GM21515 (cell line): ENCODE measurements around the gene KATNA1.

Source experiments
- ATAC-seq: cut with Tn5 transposase; IDR thresholded peaks from one replicate; pipeline ENCODE4 v1.9.1; 2021; ENCODE audit not compliant: unreplicated experiment

Gene KATNA1

DNA sequence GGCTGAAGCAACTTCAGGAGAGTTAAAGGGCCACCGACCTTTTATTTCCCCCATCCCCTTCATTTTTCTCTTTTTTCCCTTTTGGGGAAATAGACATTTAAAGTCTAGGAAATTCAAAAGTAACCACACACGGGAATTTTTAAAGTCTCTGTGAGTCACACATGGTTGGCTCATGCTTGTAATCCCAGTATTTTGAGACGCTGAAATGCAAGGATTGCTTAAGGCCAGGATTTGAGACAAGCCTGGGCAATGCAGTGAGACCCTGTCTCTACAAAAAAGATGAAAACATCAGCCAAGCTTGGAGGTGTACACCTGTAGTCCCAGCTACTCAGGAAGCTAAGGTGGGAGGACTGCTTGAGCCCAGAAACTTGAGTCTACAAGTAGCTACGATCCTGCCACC, 34.2 kb downstream of the KATNA1 start:
- ATAC-seq: no peak

DNA sequence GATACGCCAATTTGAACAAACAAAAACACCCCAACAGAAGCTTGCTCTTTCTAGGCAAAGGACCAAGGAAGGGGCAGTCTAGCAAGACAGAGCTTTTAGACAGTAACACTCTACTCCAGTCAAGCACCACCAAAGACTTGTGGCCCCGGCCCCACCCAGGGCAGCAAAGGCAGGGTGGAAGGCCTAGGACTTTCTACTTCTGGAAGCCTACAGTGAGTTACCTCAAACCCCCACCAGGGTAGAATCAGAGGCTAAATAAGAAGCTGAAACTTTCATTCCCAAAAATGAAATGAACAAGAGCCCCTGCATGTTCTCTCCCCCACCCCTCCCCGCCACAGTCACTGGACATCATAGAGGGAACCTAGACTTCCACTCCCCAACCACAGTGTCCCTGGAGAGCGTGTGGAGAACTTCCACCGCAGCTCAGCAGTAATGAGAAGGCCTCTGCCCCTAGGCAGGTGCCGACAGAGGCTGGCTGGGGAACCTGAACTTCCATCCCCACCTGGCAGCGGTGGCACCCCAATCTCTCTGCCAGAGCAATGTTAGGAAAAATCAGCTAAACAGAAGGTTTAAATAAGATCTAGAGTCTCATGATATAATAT, 40.0 kb downstream of the KATNA1 start:
- ATAC-seq: no peak

DNA sequence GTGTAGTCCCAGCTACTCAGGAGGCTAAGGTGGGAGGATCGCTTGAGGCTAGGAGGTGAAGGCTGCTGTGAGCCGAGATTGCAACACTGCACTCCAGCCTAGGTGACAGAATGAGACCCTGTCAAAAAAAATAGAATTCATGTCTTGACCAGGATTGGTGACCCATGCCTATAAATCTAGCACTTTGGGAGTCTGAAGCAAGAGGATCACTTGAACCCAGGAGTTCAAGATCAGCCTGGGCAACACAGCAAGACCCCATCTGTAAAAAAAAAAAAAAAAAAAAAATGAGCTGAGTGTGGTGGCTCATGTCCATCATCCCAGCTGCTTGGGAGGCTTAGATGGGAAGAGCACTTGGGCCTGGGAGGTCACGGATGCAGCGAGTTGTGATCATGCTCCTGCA, 48.0 kb downstream of the KATNA1 start:
- ATAC-seq: no peak

DNA sequence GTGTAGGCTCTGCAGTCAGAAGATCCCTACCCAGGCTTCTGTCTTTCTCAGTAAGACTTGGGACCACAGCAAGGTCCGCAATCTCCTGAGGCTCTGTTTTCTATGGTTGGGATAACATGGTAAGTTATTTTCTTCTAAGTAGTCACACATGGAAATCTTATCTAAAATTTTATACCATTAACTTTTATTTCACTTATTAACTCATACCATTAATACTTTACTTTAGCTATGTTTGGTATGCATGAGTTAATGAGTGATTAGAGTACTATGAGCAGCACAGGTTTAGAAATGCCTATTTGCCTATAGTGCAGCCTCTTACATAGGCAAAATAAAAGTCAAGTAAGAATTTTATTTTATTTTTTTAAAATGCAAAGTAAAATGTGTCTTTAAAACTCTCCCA, 55.1 kb downstream of the KATNA1 start:
- no peak for ATAC-seq

DNA sequence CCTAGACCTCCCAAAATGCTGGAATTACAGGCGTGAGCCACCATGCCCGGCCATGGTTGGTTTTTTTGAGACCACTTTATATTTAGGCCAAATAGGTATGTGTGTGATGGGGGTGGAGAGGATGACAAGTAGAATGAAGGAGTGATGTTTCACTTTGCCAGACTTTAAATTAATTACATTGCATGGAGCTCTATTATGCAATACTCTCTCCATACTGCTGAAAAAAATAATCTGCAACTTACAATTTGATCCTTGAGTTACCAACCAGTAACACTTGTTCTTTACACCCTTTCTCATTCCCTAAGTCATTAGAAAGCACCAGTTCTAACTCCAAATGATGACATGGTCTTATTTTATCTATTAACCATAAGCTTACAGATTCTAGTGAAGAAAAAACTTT, 55.5 kb downstream of the KATNA1 start:
- no peak for ATAC-seq

DNA sequence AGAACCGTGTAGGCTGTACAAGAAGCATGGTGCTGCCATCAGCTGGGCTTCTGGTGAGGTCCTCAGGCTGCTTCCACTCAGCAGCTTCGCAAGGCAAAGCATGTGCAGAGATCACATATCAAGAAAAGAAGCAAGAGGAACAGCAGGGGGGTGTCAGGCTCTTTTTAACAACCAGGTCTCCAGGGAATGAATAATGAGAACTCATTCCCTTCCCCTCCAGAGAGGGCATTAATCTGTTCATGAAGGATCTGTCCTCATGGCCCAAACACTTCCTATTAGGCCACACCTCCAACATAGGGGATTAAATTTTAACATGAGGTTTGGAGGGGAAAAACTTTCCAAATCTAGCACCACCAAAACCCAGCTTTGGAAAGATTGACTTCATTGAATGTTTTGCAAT, 62.4 kb downstream of the KATNA1 start:
- ATAC-seq: no peak

DNA sequence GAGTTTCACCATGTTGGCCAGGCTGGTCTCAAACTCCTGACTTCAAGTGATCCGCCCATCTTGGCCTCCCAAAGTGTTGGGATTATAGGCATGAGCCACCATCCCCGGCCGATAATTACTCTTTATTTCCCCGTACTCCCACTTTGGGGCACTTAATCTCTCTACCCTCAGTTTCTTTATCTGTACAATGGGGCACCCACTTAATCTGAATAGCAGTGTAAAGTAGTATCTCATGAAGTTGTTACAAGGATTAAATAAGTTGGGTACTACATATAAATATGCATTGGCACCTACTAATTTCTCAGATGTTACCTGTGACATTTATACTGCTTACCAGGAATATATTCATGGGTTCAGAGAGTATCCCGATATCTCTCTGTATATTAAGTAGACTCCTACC, 67.2 kb downstream of the KATNA1 start:
- no peak for ATAC-seq

DNA sequence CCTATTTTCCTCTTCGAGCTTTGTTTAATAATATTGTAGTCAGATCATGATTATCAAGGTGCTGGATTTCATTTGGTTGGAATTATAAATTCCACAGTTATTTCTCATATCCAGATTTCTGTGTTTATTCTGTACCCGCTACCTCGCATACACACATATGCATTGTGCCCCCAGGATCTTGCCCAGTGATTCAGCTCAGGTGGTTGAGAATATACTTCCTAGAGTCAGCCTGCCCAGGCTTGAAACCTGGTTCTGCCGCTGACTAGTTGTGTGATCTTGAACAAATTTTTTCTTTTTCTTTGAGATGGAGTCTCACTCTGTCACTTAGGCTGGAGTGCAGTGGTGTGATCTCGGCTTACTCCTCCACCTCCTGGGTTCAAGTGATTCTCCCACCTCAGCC, 67.6 kb downstream of the KATNA1 start:
- ATAC-seq: no peak

DNA sequence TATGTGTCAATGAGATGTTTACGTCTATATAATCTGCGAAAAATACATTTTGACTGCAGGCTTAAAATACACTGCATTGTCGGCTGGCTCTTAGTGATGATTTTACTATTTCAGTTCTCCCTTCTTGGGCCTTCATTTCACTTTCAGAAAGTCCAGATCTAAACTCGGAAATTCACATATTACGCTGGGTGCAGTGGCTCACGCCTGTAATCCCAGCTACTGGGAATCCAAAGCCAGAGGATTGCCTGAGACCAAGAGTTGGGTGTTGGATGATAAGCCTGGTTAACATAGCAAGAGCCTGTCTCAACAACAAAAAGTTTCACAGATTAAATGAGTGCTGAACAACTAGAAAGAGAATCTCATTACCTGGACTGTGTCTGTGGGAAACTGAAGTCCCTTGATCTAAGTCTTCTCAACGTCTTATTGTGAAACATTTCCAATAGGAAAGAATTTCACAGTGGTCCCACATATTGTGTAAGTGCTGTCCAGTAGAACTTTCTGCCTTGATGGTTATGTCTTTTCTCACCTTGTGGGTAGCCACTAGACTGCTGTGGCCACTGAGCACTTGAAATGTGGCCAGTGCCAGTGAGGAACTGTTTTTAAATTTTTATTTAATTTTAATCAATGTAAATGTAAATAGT, 80.4 kb downstream of the KATNA1 start:
- ATAC-seq: no peak

DNA sequence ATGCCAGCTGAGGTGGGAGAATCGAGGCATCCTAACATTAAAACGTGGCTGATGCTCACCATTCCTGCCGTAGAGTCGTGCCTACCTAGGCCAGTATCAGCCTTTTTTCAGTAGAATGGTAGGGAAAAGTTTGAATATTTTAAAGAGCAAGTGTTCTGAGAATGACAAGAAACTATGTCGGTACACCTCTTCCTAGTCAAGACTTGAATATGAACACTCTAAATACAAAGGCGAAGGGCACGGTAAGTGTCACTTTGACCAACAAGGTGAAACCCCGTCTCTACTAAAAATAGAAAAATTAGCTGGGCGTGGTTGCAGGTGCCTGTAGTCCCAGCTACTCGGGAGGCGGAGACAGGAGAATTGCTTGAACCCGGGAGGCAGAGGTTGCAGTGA, 81.3 kb downstream of the KATNA1 start:
- ATAC-seq: no peak

DNA sequence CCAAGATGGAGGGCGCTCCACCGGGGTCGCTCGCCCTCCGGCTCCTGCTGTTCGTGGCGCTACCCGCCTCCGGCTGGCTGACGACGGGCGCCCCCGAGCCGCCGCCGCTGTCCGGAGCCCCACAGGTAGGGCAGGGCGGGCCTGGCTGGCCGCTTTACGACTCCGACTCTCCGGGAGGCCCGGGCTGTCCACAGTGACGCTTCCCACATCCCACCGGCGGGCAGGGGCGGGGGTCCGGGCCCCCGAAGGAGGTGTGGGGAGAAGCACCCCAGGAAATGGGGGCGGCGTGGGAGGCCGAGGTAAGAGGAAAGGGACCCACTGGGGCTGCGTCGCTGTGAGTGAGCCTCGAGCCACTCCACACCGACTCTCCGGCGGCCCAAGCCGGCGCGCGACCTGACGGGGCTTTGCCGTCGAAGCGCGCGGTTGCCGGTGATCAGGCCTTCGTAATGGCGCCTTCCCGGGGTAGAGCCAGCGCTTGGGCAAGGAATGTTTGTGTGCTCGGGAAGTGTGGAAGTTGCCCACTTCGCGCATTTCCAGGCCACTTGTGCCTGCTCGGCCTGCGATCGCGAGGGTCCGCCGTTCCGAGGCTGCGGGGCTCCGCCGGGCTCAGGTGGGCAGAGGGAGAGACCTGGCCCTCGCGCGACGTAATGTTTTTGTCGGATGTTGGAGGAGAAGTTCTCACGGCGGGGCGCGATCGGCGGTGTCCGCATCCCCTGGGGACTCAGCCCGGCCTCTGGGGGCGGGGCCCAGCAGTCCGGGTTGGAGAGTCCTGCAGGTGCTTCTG, 81.9 kb downstream of the KATNA1 start:
- ATAC-seq: peak; percentile 22

DNA sequence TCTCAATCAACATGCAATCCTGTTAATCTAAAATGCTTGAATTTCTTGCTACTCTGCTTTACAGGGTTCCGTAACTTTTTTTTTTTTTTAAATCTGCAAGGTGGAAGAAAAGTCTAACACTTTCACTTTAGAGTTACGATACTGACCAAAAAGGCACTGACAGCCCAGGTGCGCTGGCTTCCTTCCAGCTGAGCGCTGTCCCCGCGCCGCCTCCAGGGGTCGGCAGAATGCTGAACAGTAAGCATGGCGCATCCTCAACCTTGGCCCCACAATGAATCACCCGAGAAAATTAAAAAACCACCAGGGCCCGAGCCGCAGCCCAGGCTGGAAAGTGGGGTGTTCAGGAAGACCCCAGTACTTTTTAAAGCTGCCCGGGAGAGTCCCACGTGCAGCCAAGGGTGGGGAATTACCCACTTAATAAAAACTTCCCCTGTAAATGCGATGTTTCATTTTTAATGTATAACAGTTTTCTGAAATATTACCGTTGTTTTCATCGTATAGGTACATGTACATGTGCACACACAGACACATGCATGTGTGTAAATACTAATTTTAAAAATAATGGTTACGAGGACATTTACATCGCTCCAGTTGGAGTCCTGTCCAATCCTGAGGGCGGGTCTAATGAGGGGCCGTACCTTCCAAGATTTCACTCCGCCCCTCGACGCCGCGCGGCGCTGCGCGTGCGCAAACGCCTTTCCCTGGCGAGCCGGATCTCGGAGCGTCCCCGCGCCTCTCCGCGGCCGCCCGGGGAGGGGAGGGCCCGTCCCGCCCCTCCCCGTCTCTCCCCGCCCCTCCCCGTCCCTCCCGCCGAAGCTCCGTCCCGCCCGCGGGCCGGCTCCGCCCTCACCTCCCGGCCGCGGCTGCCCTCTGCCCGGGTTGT, 82.7 kb downstream of the KATNA1 start, which contains the start of gene GINM1:
Gene GINM1, plus strand, starts transcription at position 849 of the 883 bp plus-strand sequence. CDS start 40 bp downstream, outside the sequence.
- ATAC-seq: peak; percentile 79

DNA sequence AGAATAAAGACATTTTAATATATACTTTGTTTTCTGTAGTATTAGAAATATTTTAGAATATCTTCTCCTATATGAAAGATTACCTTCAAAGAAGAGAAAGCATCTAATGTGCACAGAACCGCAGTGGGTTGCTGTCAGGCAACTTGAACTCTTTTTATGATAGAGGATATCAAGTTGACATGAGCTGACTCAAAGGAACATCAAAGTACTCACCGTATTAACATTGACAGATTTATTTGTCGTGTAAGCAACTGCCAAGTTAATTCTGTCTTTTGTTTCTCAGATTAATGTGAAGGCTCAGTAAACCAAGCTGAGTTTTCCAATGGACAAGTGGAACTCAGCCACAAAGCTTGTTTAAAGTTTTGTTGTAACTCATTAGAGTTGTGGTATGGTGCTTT, 84.6 kb downstream of the KATNA1 start:
- ATAC-seq: no peak

DNA sequence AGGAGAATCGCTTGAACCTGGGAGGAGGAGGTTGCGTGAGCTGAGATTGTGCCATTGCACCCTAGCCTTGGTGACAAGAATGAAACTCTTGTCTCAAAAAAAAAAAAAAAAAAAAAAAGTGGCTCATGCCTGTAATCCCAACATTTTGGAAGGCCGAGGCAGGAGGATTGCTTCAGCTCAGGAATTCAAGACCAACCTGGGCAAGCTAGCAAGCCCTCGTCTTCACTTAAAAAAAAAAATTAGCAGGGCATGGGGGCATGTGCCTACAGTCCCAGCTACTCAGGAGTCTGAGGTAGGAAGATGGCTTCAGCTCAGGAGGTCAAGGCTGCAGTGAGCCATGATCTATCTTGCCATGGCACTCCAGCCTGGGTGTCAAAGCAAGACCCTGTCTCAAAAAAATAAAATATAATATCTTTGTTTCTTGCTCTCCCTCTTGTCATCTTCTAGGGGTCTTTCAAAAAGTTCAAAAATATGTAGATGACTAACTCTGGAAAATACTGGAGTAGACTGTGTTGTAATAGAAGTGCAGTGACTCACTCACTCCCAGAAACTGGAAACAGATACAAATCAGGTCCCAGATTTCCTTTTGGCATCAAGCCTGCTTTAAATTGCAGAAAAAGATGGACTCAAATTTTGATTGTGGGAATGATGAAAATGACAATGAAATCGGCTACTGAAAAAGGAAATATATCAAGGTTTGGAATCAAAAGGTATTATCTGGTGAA, 85.1 kb downstream of the KATNA1 start:
- no peak for ATAC-seq

DNA sequence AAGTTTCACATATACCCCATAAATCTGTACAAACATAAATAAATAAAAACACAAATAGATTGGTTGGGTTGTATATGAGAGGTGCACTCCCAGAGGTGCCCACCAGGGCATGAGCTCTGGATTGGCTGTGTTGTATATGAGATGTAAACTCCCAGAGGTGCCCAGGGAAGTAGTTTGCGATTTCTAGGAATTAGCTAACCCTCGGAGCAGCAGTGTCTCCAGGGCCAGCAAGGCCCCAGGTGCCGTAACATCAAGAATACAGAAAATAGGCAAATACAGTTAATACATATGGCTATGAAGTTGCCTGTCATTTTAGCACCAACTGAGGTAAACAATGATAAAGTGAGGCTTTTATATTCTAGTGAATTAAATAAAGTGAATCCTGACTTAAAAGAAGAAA, 87.8 kb downstream of the KATNA1 start:
- no peak for ATAC-seq

DNA sequence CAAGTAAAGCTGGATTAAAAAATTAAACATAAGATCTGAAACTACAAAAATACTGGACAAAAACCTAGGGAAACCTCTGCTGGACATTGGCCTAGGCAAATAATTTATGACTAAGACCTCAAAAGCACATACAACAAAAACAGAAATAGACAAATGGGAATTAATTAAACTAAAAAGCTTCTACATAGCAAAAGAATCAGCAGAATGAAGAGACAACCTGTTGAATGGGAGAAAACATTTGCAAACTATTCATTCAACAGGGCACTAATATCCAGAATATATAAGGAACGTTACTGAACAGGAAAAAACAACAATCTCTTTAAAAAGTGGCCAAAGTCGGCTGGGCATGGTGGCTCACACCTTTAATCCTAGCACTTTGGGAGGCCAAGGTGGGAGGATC, 89.1 kb downstream of the KATNA1 start:
- ATAC-seq: no peak

DNA sequence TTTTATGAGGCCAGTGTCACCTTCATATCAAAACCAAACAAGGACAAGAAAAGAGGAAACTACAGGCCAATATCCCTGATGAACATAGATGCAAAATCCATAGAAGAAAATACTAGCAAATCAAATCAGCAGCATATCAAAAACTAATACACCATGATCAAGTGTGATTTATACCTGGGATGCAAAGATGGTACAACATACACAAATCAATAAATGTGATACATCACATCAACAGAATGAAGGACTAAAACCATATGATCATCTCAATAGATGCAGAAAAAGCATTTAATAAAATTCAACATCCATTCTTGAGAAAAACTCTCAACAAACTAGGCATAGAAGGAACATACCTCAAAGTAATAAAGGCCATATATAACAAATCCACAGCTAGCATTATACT, 90.5 kb downstream of the KATNA1 start:
- no peak for ATAC-seq

DNA sequence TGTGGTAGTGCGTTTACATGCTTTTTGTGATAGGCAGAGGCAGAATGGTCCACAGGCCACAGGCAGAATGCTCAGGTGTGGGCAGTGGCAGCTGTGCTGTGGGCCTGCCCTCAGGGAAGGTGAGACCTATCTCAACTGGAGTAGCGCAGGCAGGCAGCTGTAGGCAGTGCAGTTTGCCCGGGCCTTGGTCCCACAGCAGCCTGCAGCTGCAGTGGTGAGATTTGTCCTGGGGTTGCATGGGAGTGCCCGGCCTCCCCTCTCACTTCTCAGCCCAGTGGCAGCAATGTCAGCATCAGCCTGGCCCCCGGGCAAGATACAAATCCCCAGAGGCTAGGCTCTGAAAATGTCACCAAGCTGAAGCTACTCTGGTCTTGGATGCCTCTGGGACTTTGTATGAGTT, 96.6 kb downstream of the KATNA1 start:
- no peak for ATAC-seq

DNA sequence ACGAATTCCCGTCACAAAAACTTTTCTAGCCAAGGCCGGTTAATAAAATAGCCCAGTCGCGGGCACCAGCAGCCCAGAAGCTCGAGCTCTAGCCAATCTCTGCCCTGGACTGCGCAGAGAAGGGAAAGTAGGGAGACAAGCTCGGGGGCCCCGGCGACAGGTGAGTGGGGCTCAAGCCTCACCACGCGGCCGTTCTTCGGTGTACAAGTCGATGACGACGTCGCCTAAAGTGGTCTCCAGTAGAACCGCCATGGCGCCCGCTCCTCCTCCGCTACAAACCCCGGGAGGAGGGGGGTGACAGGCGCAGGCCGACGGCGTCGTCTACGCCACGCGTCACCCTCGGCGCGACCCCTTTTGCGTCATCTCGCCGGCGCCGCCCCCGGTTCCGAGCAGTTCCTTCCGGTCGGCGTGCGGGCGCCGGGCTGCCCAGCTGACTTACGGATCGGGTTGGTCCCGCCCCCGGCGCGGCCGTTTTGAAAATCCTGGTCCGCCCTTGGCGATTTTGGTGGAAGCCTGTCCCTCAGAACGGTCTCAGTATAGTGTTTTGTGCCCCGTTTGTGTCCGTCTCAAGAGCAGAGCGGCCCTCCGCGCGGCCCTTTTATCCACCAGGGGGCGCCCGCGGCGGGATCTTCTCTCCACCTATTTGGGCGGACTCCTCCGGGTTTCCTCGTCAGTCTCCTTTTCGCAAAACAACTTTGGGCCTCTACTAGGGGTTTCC, 102.6 kb downstream of the KATNA1 start, which contains the start of gene PPIL4:
Gene PPIL4, minus strand, starts transcription at position 290 of the 718 bp plus-strand sequence. Its CDS starts 38 bp downstream, at position 252.
- ATAC-seq: peak; percentile 91

DNA sequence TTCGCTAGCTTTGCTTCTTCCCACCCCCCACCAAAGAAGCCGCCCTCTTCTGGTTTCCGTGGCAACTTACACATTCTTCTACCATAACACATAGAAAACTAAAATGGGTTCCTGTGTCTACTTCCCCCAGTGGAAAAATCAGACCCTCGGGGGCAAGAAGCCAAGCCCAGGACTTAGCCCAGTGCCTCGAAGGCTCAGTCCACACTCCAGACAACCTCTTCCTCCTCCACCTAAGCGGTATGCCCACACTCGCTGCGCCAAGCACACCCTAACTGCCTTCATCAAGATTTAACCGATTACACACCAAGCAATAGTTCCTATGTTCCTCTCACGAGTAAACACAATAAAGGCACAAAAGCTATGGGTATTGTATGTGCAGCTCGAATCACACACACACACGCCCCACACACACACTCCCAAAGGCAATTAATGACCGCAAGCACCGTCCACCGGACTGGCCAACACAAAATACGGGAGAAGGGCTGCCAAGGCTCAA, 103.2 kb downstream of the KATNA1 start:
- ATAC-seq: peak; percentile 30
